Measurements from ENCODE around the gene AFF2. TPM values are rescaled to one million over a fixed set of nuclear protein-coding genes. Genes with fewer than 3 reads are reported as not detected.

AFF2 gene
- total RNA-seq, 1 experiment from 2014 or later = 0.19 TPM

GRCh38 chrX:148732743-148733142 lies 232.3 kb downstream of the AFF2 start:
- intact Hi-C loops (cut with micrococcal nuclease) = no loop called here
- ChIA-PET POLR2A (no interaction called here), CTCF (no interaction called here)
- H3K4me1 Mint-ChIP-seq (ENCODE audit: insufficient read depth, unreplicated experiment) = peaks cover 5% of the 10 kb centered on the region
- H3K27me3 Mint-ChIP-seq (ENCODE audit: insufficient read depth, unreplicated experiment) = no peaks in the 10 kb centered on the region
- no TSS peak for BruUV-seq (replicated peaks)
- H3K27ac Mint-ChIP-seq (ENCODE audit: low read depth, unreplicated experiment) = no peak overlapping the region
- H3K36me3 Mint-ChIP-seq (ENCODE audit: insufficient read depth, unreplicated experiment) = no peaks in the 10 kb centered on the region
- DNase-seq (ENCODE audit: unreplicated experiment) = no peak
- no peak overlapping the region for H3K4me3 Mint-ChIP-seq (ENCODE audit: unreplicated experiment)
- TF ChIP-seq CTCF (IDR thresholded peaks at IDR 0.05; ENCODE audit: unreplicated experiment) = no peak
- no peaks in the 10 kb centered on the region for H3K9me3 Mint-ChIP-seq (ENCODE audit: unreplicated experiment)

- no peak overlapping the region for H3K4me3 Mint-ChIP-seq (ENCODE audit: unreplicated experiment)
- POLR2A ChIA-PET = no interaction called here
Measured at GRCh38 chrX:148741441-148741840, 241.0 kb downstream of the AFF2 start.

GRCh38 chrX:148755111-148755510 lies 254.7 kb downstream of the AFF2 start:
- Mint-ChIP-seq H3K9me3 (ENCODE audit: unreplicated experiment) (peaks cover 11% of the 10 kb centered on the region), H3K27me3 (ENCODE audit: insufficient read depth, unreplicated experiment) (no peaks in the 10 kb centered on the region), H3K4me3 (ENCODE audit: unreplicated experiment) (no peak overlapping the region), H3K27ac (ENCODE audit: low read depth, unreplicated experiment) (no peak overlapping the region), H3K36me3 (ENCODE audit: insufficient read depth, unreplicated experiment) (no peaks in the 10 kb centered on the region), H3K4me1 (ENCODE audit: insufficient read depth, unreplicated experiment) (no peaks in the 10 kb centered on the region)
- ChIA-PET POLR2A (no interaction called here), CTCF (no interaction called here)
- TF ChIP-seq CTCF (IDR thresholded peaks at IDR 0.05; ENCODE audit: unreplicated experiment) = no peak
- DNase-seq (ENCODE audit: unreplicated experiment) = peak; percentile 21
- BruUV-seq (replicated peaks) = no TSS peak
- intact Hi-C loops (cut with micrococcal nuclease) = no loop called here

More at GRCh38 chrX:148741441-148741840, 241.0 kb downstream of the AFF2 start:
- Mint-ChIP-seq H3K4me1 (ENCODE audit: insufficient read depth, unreplicated experiment) (no peaks in the 10 kb centered on the region), H3K27ac (ENCODE audit: low read depth, unreplicated experiment) (no peak overlapping the region), H3K36me3 (ENCODE audit: insufficient read depth, unreplicated experiment) (no peaks in the 10 kb centered on the region), H3K27me3 (ENCODE audit: insufficient read depth, unreplicated experiment) (no peaks in the 10 kb centered on the region), H3K9me3 (ENCODE audit: unreplicated experiment) (peaks cover 7% of the 10 kb centered on the region)
- BruUV-seq (replicated peaks) = no TSS peak
- TF ChIP-seq CTCF (IDR thresholded peaks at IDR 0.05; ENCODE audit: unreplicated experiment) = no peak
- CTCF ChIA-PET = no interaction called here
- intact Hi-C loops (cut with micrococcal nuclease) = no loop called here
- no peak for DNase-seq (ENCODE audit: unreplicated experiment)

- Mint-ChIP-seq H3K4me3 (ENCODE audit: unreplicated experiment) (no peak overlapping the region), H3K36me3 (ENCODE audit: insufficient read depth, unreplicated experiment) (no peaks in the 10 kb centered on the region), H3K27me3 (ENCODE audit: insufficient read depth, unreplicated experiment) (no peaks in the 10 kb centered on the region), H3K27ac (ENCODE audit: low read depth, unreplicated experiment) (no peak overlapping the region), H3K9me3 (ENCODE audit: unreplicated experiment) (peaks cover 6% of the 10 kb centered on the region), H3K4me1 (ENCODE audit: insufficient read depth, unreplicated experiment) (no peaks in the 10 kb centered on the region)
- no TSS peak for BruUV-seq (replicated peaks)
- intact Hi-C loops (cut with micrococcal nuclease) = no loop called here
- TF ChIP-seq CTCF (IDR thresholded peaks at IDR 0.05; ENCODE audit: unreplicated experiment) = no peak
- ChIA-PET POLR2A (no interaction called here), CTCF (no interaction called here)
- DNase-seq (ENCODE audit: unreplicated experiment) = no peak
Measured at GRCh38 chrX:148763896-148764295, 263.5 kb downstream of the AFF2 start.
